Renal pelvis (tissue), 4 donors: ENCODE measurements around the gene CARS2. TPM values are rescaled to one million over a fixed set of nuclear protein-coding genes. Genes with fewer than 3 reads are reported as not detected.
"Not testable (repeated sequence)": the region's sequence is repeated elsewhere in the genome, so short reads cannot be mapped to it uniquely, and the experiment has no call there.

Source experiments
- DNase-seq: peaks from one replicate; pipeline ENCODE4 v3.0.0-alpha.2; 2013
- polyA plus RNA-seq, 3 donors: library from polyadenylated mRNA; unstranded; fragments of 120-200 nt; gene quantifications; one replicate each; pipeline ENCODE4 v1.2.1, GENCODE V29; 2013; ENCODE audit not compliant: insufficient read length in 3 of 3

The CARS2 gene
- polyA plus RNA-seq, 3 donors: 66.5 to 82.2 (median 74.7) TPM

GRCh38 chr13:110661256-110661655 is 44.7 kb downstream of the CARS2 start:
- no peak for DNase-seq

GRCh38 chr13:110658218-110658911 is 47.6 kb downstream of the CARS2 start:
- DNase-seq: not testable (repeated sequence)

GRCh38 chr13:110657196-110657595 is 48.7 kb downstream of the CARS2 start:
- DNase-seq: no peak

GRCh38 chr13:110653851-110654250 is 52.1 kb downstream of the CARS2 start:
- DNase-seq: no peak

- DNase-seq: no peak
Observed at GRCh38 chr13:110653271-110653670, 52.6 kb downstream of the CARS2 start.

- DNase-seq: no peak
Observed at GRCh38 chr13:110652764-110653163, 53.2 kb downstream of the CARS2 start.

GRCh38 chr13:110652231-110652730 is 53.6 kb downstream of the CARS2 start:
- no peak for DNase-seq

GRCh38 chr13:110651726-110652230 is 54.1 kb downstream of the CARS2 start:
- no peak for DNase-seq

- DNase-seq: no peak
Observed at GRCh38 chr13:110651271-110651670, 54.6 kb downstream of the CARS2 start.

GRCh38 chr13:110650436-110650835 is 55.5 kb downstream of the CARS2 start:
- no peak for DNase-seq

- DNase-seq: no peak
Observed at GRCh38 chr13:110649551-110649950, 56.4 kb downstream of the CARS2 start.

GRCh38 chr13:110648848-110649421 is 57.0 kb downstream of the CARS2 start:
- DNase-seq: no peak

GRCh38 chr13:110648146-110648819 is 57.6 kb downstream of the CARS2 start:
- no peak for DNase-seq

GRCh38 chr13:110647365-110647737 is 58.6 kb downstream of the CARS2 start:
- DNase-seq: no peak

GRCh38 chr13:110646442-110647364 is 59.2 kb downstream of the CARS2 start:
- DNase-seq: no peak

GRCh38 chr13:110645750-110646149 is 60.2 kb downstream of the CARS2 start:
- DNase-seq: no peak

GRCh38 chr13:110644892-110645521 is 60.9 kb downstream of the CARS2 start:
- no peak for DNase-seq

- no peak for DNase-seq
Observed at GRCh38 chr13:110643768-110644421, 62.0 kb downstream of the CARS2 start.

- DNase-seq: no peak
Observed at GRCh38 chr13:110643324-110643723, 62.6 kb downstream of the CARS2 start.

GRCh38 chr13:110642291-110642981 is 63.5 kb downstream of the CARS2 start:
- DNase-seq: no peak
